ENCODE measurements around the gene ARRDC5. TPM values are rescaled to one million over a fixed set of nuclear protein-coding genes. Genes with fewer than 3 reads are reported as not detected.

The ARRDC5 gene
- total RNA-seq, 1 experiment from 2014 or later, result not detected

DNA sequence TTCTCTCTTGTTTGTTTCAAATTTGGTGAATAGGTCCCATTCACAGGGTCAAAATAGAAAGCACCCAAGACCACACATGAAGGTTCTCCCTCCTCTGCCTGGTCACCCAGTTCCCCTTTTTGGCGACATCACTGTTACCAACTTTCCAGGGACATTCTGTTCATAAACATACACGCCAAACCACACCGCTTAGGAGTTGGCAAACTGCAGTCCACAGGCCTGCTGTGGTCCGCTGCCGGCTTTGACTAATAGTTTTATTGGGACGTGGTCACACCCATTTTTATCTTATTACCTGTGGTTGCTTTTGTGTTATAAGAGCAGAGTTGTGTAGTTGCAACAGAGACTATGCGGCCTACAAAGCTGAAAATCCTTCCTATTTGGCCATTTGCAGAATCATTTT is 30.8 kb upstream of the ARRDC5 start:
- no peaks in the 10 kb centered on the region for H3F3A ChIP-seq (ENCODE audit: insufficient read depth, low read depth)
- H3K4me2 ChIP-seq, result no peak overlapping the region
- no TSS peak for BruUV-seq (replicated peaks)
- TF ChIP-seq, protein P1, sequence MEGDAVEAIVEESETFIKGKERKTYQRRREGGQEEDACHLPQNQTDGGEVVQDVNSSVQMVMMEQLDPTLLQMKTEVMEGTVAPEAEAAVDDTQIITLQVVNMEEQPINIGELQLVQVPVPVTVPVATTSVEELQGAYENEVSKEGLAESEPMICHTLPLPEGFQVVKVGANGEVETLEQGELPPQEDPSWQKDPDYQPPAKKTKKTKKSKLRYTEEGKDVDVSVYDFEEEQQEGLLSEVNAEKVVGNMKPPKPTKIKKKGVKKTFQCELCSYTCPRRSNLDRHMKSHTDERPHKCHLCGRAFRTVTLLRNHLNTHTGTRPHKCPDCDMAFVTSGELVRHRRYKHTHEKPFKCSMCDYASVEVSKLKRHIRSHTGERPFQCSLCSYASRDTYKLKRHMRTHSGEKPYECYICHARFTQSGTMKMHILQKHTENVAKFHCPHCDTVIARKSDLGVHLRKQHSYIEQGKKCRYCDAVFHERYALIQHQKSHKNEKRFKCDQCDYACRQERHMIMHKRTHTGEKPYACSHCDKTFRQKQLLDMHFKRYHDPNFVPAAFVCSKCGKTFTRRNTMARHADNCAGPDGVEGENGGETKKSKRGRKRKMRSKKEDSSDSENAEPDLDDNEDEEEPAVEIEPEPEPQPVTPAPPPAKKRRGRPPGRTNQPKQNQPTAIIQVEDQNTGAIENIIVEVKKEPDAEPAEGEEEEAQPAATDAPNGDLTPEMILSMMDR (conservative IDR thresholded peaks at IDR 0.05), result no peak
- no peak for TF ChIP-seq EZH2 (IDR thresholded peaks at IDR 0.05; ENCODE audit: low read depth)
- H3K79me2 ChIP-seq (ENCODE audit: low read depth), result no peaks in the 10 kb centered on the region
- POLR2A ChIA-PET (ENCODE audit: unreplicated experiment), result no interaction called here
- H4K20me1 ChIP-seq (ENCODE audit: insufficient read depth), result no peaks in the 10 kb centered on the region
- H3K36me3 ChIP-seq (ENCODE audit: low read depth), result no peaks in the 10 kb centered on the region
- no peak for DNase-seq
- intact Hi-C loops (cut with micrococcal nuclease; ENCODE audit: unreplicated experiment), result no loop called here
- H3K27me3 ChIP-seq (ENCODE audit: insufficient read depth, low read depth), result no peaks in the 10 kb centered on the region
- no peaks in the 10 kb centered on the region for H3K4me1 ChIP-seq (replicated peaks; ENCODE audit: insufficient read depth)
- CTCF ChIA-PET, result no interaction called here
- H3K27ac ChIP-seq, result no peak overlapping the region
- H3K4me3 ChIP-seq, result no peak overlapping the region
- no peak overlapping the region for H2AFZ ChIP-seq
- H3K9me3 ChIP-seq (ENCODE audit: insufficient read depth, low read depth), result no peaks in the 10 kb centered on the region
- H3K9me2 ChIP-seq (ENCODE audit: insufficient read depth), result no peaks in the 10 kb centered on the region

DNA sequence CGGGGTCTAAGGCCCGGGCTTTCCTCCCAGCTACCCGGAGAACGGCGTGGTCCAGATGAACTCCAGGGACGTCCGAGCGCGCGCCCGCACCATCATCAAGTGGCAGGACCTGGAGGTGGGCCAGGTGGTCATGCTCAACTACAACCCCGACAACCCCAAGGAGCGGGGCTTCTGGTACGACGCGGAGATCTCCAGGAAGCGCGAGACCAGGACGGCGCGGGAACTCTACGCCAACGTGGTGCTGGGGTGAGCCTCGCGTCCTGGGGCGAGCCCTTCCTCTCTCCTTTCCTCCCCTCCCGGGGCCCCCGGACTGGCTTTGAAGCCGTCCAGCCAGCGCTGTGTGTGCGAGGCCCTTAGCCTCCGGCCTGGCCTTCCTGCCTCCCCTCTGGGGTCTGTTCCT is 30.0 kb upstream of the ARRDC5 start:
- no peaks in the 10 kb centered on the region for H3F3A ChIP-seq (ENCODE audit: insufficient read depth, low read depth)
- no peaks in the 10 kb centered on the region for H3K36me3 ChIP-seq (ENCODE audit: low read depth)
- H2AFZ ChIP-seq, result no peak overlapping the region
- ChIA-PET POLR2A (ENCODE audit: unreplicated experiment) (no interaction called here), CTCF (no interaction called here)
- H3K9me2 ChIP-seq (ENCODE audit: insufficient read depth), result no peaks in the 10 kb centered on the region
- no peaks in the 10 kb centered on the region for H3K4me1 ChIP-seq (replicated peaks; ENCODE audit: insufficient read depth)
- no peak overlapping the region for H3K4me3 ChIP-seq
- BruUV-seq (replicated peaks), result no TSS peak
- H4K20me1 ChIP-seq (ENCODE audit: insufficient read depth), result no peaks in the 10 kb centered on the region
- TF ChIP-seq, protein P1 (conservative IDR thresholded peaks at IDR 0.05), result no peak
- TF ChIP-seq EZH2 (IDR thresholded peaks at IDR 0.05; ENCODE audit: low read depth), result no peak
- no peaks in the 10 kb centered on the region for H3K9me3 ChIP-seq (ENCODE audit: insufficient read depth, low read depth)
- H3K4me2 ChIP-seq, result no peak overlapping the region
- peaks cover 3% of the 10 kb centered on the region; the same call in 1 of the 2 replicates for H3K79me2 ChIP-seq (ENCODE audit: low read depth)
- H3K27ac ChIP-seq, result no peak overlapping the region
- intact Hi-C loops (cut with micrococcal nuclease; ENCODE audit: unreplicated experiment), result no loop called here
- H3K27me3 ChIP-seq (ENCODE audit: insufficient read depth, low read depth), result no peaks in the 10 kb centered on the region
- DNase-seq, result no peak

DNA sequence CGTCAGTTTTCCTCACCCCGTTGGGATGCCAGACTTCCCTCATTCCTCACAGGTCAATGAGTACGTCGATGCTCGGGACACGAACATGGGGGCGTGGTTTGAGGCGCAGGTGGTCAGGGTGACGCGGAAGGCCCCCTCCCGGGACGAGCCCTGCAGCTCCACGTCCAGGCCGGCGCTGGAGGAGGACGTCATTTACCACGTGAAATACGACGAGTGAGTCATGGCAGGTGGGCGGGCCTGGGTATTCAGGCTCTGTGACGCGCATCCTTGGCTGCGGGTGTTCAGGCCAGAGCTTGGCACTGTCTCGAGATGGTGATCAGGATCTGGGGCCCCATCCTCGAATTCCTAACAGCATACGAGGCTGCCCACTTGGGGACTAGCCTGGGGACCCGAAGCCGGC is 28.0 kb upstream of the ARRDC5 start:
- no peaks in the 10 kb centered on the region for H4K20me1 ChIP-seq (ENCODE audit: insufficient read depth)
- BruUV-seq (replicated peaks), result no TSS peak
- ChIA-PET POLR2A (ENCODE audit: unreplicated experiment) (no interaction called here), CTCF (no interaction called here)
- H2AFZ ChIP-seq, result no peak overlapping the region
- no peak overlapping the region for H3K4me3 ChIP-seq
- no peak for TF ChIP-seq EZH2 (IDR thresholded peaks at IDR 0.05; ENCODE audit: low read depth)
- TF ChIP-seq, protein P1 (conservative IDR thresholded peaks at IDR 0.05), result no peak
- H3K79me2 ChIP-seq (ENCODE audit: low read depth), result peaks cover 16% of the 10 kb centered on the region; the same call in 1 of the 2 replicates
- H3K4me2 ChIP-seq, result no peak overlapping the region
- H3K9me3 ChIP-seq (ENCODE audit: insufficient read depth, low read depth), result no peaks in the 10 kb centered on the region
- intact Hi-C loops (cut with micrococcal nuclease; ENCODE audit: unreplicated experiment), result no loop called here
- no peaks in the 10 kb centered on the region; the same call in 1 of the 2 replicates for H3F3A ChIP-seq (ENCODE audit: insufficient read depth, low read depth)
- H3K27ac ChIP-seq, result no peak overlapping the region
- H3K27me3 ChIP-seq (ENCODE audit: insufficient read depth, low read depth), result no peaks in the 10 kb centered on the region
- no peak for DNase-seq
- H3K9me2 ChIP-seq (ENCODE audit: insufficient read depth), result no peaks in the 10 kb centered on the region
- H3K4me1 ChIP-seq (replicated peaks; ENCODE audit: insufficient read depth), result no peaks in the 10 kb centered on the region
- H3K36me3 ChIP-seq (ENCODE audit: low read depth), result no peaks in the 10 kb centered on the region
